GM18858 (cell line): ENCODE measurements around the gene PPP1R2C.

Experiments
- ATAC-seq: cut with Tn5 transposase; IDR thresholded peaks from one replicate; pipeline ENCODE4 v1.9.1; 2021; ENCODE audit not compliant: unreplicated experiment

The PPP1R2C gene

GRCh38 chrX:42778096-42778495 is at the start of gene PPP1R2C:
Gene PPP1R2C (minus strand): TSS chrX:42778163. CDS start chrX:42778079, 84 bp downstream.
- no peak for ATAC-seq

- ATAC-seq: no peak
These were observed 47.2 kb upstream of the PPP1R2C start for GRCh38 chrX:42825201-42825600.

GRCh38 chrX:42824541-42824940 is 46.6 kb upstream of the PPP1R2C start:
- no peak for ATAC-seq

- no peak for ATAC-seq
These were observed 45.5 kb upstream of the PPP1R2C start for GRCh38 chrX:42823443-42823842.

- ATAC-seq: no peak
These were observed 44.0 kb upstream of the PPP1R2C start for GRCh38 chrX:42821803-42822443.

- ATAC-seq: no peak
These were observed 40.4 kb upstream of the PPP1R2C start for GRCh38 chrX:42818151-42818921.

GRCh38 chrX:42809569-42809968 is 31.6 kb upstream of the PPP1R2C start:
- no peak for ATAC-seq

GRCh38 chrX:42807393-42807792 is 29.4 kb upstream of the PPP1R2C start:
- no peak for ATAC-seq

- no peak for ATAC-seq
These were observed 26.6 kb upstream of the PPP1R2C start for GRCh38 chrX:42804524-42804923.

- no peak for ATAC-seq
These were observed 25.4 kb upstream of the PPP1R2C start for GRCh38 chrX:42803320-42803719.

- ATAC-seq: no peak
These were observed 19.8 kb upstream of the PPP1R2C start for GRCh38 chrX:42797651-42798269.

GRCh38 chrX:42783451-42783850 is 5.5 kb upstream of the PPP1R2C start:
- no peak for ATAC-seq

- no peak for ATAC-seq
These were observed 1.8 kb downstream of the PPP1R2C start for GRCh38 chrX:42776195-42776594.

- ATAC-seq: no peak
These were observed 5.1 kb downstream of the PPP1R2C start for GRCh38 chrX:42772874-42773273.

GRCh38 chrX:42771506-42772335 is 6.2 kb downstream of the PPP1R2C start:
- ATAC-seq: no peak

GRCh38 chrX:42770566-42770965 is 7.4 kb downstream of the PPP1R2C start:
- no peak for ATAC-seq

- ATAC-seq: no peak
These were observed 18.1 kb downstream of the PPP1R2C start for GRCh38 chrX:42759881-42760280.

- no peak for ATAC-seq
These were observed 22.1 kb downstream of the PPP1R2C start for GRCh38 chrX:42755815-42756214.

GRCh38 chrX:42754603-42755002 is 23.4 kb downstream of the PPP1R2C start:
- ATAC-seq: no peak

- no peak for ATAC-seq
These were observed 23.8 kb downstream of the PPP1R2C start for GRCh38 chrX:42754115-42754514.

- ATAC-seq: no peak
These were observed 25.2 kb downstream of the PPP1R2C start for GRCh38 chrX:42752730-42753129.
